Mesenchymal stem cell (in vitro differentiated cells and primary cell): ENCODE measurements around the gene RNU2-63P.
"Not testable (repeated sequence)": the region's sequence is repeated elsewhere in the genome, so short reads cannot be mapped to it uniquely, and the experiment has no call there.

Source experiments
- DNase-seq: peaks from one replicate; pipeline ENCODE4 v3.0.0-alpha.2; 2013
- H2AFZ ChIP-seq: one replicate; pipeline ENCODE4 v1.6.1; 2013; ENCODE audit warnings: low read depth, mild to moderate bottlenecking, control low read depth, inconsistent platforms, low read length, moderate library complexity
- H2AK5ac ChIP-seq: 2 replicates; pipeline ENCODE4 v1.6.1; 2013; ENCODE audit warnings: low read length, moderate library complexity, mild to moderate bottlenecking, inconsistent platforms; ENCODE audit not compliant: severe bottlenecking
- H2BK120ac ChIP-seq: one replicate; pipeline ENCODE4 v1.6.1; 2013; ENCODE audit warnings: low read depth, mild to moderate bottlenecking, inconsistent platforms, low read length, moderate library complexity
- H2BK12ac ChIP-seq, 2 experiments: one replicate each; pipeline ENCODE4 v1.6.1; 2013; ENCODE audit warnings: inconsistent platforms in 2 of 2, low read length in 2 of 2, mild to moderate bottlenecking in 2 of 2, moderate library complexity in 2 of 2, control low read depth in 1 of 2
- H2BK15ac ChIP-seq: one replicate; pipeline ENCODE4 v1.6.1; 2013; ENCODE audit warnings: mild to moderate bottlenecking, low read depth, inconsistent platforms; ENCODE audit not compliant: poor library complexity, severe bottlenecking
- H2BK5ac ChIP-seq: 2 replicates; pipeline ENCODE4 v1.6.1; 2013; ENCODE audit warnings: low read depth, mild to moderate bottlenecking, low read length, control low read depth, inconsistent platforms; ENCODE audit not compliant: poor library complexity, severe bottlenecking
- H3K14ac ChIP-seq, 2 experiments: one replicate each; pipeline ENCODE4 v1.6.1; 2013; ENCODE audit warnings: inconsistent platforms in 2 of 2, low read length in 2 of 2, control low read depth in 1 of 2, mild to moderate bottlenecking in 1 of 2, moderate library complexity in 1 of 2
- H3K18ac ChIP-seq, 2 experiments: one replicate each; pipeline ENCODE4 v1.6.1; 2013; ENCODE audit warnings: inconsistent platforms in 2 of 2, low read length in 2 of 2, control low read depth in 1 of 2, low read depth in 1 of 2, mild to moderate bottlenecking in 1 of 2
- H3K23ac ChIP-seq, 2 experiments: one replicate each; pipeline ENCODE4 v1.6.1; 2013; ENCODE audit warnings: inconsistent platforms in 2 of 2, low read length in 2 of 2, mild to moderate bottlenecking in 2 of 2, moderate library complexity in 2 of 2, control low read depth in 1 of 2
- H3K27ac ChIP-seq: 2 replicates; pipeline ENCODE4 v1.5.1; 2013; ENCODE audit warnings: mild to moderate bottlenecking, moderate library complexity, low read length, control low read depth, inconsistent platforms; ENCODE audit not compliant: poor library complexity, severe bottlenecking
- H3K27me3 ChIP-seq, 2 experiments: 2 replicates each; pipeline versions ENCODE4 v1.6.1 to v1.7.0; 2013; ENCODE audit warnings: low read length in 2 of 2, mild to moderate bottlenecking in 2 of 2, moderate library complexity in 2 of 2, control low read depth in 1 of 2, inconsistent platforms in 1 of 2; ENCODE audit not compliant: control insufficient read depth in 1 of 2, insufficient read depth in 1 of 2
- H3K36me3 ChIP-seq, 2 experiments: 2 replicates each; pipeline versions ENCODE4 v1.6.1 to v1.7.0; 2013; ENCODE audit warnings: low read length in 2 of 2, control low read depth in 1 of 2, inconsistent platforms in 1 of 2, low read depth in 1 of 2, mild to moderate bottlenecking in 1 of 2; ENCODE audit not compliant: insufficient read depth in 2 of 2, control insufficient read depth in 1 of 2
- H3K4ac ChIP-seq, 2 experiments: one replicate each; pipeline ENCODE4 v1.6.1; 2013; ENCODE audit warnings: inconsistent platforms in 2 of 2, low read length in 2 of 2, mild to moderate bottlenecking in 2 of 2, moderate library complexity in 2 of 2, control low read depth in 1 of 2, low read depth in 1 of 2
- H3K4me1 ChIP-seq: 2 replicates; pipeline ENCODE4 v1.6.1; 2013; ENCODE audit warnings: low read depth, low read length, control low read depth; ENCODE audit not compliant: control insufficient read depth, insufficient read depth
- H3K4me2 ChIP-seq: 2 replicates; pipeline ENCODE4 v1.6.1; 2013; ENCODE audit warnings: low read length, mild to moderate bottlenecking, inconsistent platforms; ENCODE audit not compliant: poor library complexity, severe bottlenecking
- H3K4me3 ChIP-seq, 2 experiments: 2 replicates each; pipeline versions ENCODE4 v1.5.1 to v1.7.0; 2013; ENCODE audit warnings: low read length in 2 of 2, mild to moderate bottlenecking in 2 of 2, control low read depth in 1 of 2, low read depth in 1 of 2; ENCODE audit not compliant: insufficient read depth in 1 of 2
- H3K79me1 ChIP-seq: replicated peaks from 2 replicates; pipeline ENCODE4 v1.6.1; 2013; ENCODE audit warnings: mild to moderate bottlenecking, control low read depth, low read length, inconsistent platforms; ENCODE audit not compliant: poor library complexity, severe bottlenecking
- H3K9ac ChIP-seq: 2 replicates; pipeline ENCODE4 v1.7.0; 2013; ENCODE audit warnings: mild to moderate bottlenecking, low read length, moderate library complexity
- H3K9me3 ChIP-seq: 2 replicates; pipeline ENCODE4 v1.7.0; 2013; ENCODE audit warnings: mild to moderate bottlenecking, low read length; ENCODE audit not compliant: control insufficient read depth
- H4K8ac ChIP-seq: one replicate; pipeline ENCODE4 v1.6.1; 2013; ENCODE audit warnings: inconsistent platforms, mild to moderate bottlenecking, low read length, moderate library complexity
- H4K91ac ChIP-seq: one replicate; pipeline ENCODE4 v1.6.1; 2013; ENCODE audit warnings: mild to moderate bottlenecking, low read length, inconsistent platforms
- WGBS: methylation state at CpG from one replicate; pipeline ENCODE4 v1.1.7; 2013; ENCODE audit warnings: mixed read lengths; 5-methylcytosine and 5-hydroxymethylcytosine counted together

RNU2-63P gene

DNA sequence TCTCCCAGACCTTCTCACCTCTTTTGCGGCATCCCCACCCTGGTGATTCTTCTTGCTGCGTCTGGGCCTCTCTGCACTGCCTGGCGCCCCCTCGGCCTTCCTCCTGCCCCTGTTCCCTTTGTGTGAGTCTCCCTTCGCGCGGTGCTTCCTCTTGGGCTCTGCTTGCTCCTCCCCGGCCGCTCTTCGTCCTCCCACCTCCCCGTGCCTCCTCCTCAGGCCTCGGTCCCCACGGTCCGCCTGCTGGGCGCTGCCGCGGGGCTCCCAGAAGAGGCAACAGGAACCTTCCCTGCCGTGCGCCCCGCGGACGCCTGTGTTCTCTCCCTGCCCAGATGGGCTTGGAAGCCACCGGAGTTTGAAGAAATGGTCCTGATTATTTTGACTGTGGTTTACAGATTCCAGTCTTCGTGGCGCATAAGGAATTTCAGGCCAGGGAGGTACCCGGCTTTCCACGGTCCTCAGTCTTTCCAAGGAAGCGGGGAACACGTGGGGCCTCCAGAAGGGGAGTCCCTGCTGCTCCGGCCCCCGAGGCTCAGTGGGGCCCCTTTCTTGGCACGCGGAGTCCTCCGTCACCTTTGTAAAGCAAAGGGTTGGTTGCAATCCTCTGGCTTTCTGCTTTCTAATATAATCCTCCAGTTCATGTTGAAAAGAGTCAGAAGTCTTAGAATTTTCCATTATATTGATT is 13.1 kb downstream of the RNU2-63P start:
- no peak overlapping the region for H2BK12ac ChIP-seq
- no peaks in the 10 kb centered on the region for H3K79me1 ChIP-seq
- H3K27ac ChIP-seq, result no peak overlapping the region
- H2BK15ac ChIP-seq, result peak overlapping the region; percentile 93
- peak overlapping the region; percentile 56 for H3K9ac ChIP-seq
- H3K36me3 ChIP-seq, result no peaks in the 10 kb centered on the region
- no peak overlapping the region for H3K14ac ChIP-seq
- H3K4me2 ChIP-seq, result peak overlapping the region; percentile 66
- H3K4me3 ChIP-seq, result no peak overlapping the region
- H2BK120ac ChIP-seq, result peak overlapping the region; percentile 61
- no peak overlapping the region for H3K4ac ChIP-seq
- H4K8ac ChIP-seq, result peak overlapping the region; percentile 72
- no peak overlapping the region for H2AK5ac ChIP-seq
- no peaks in the 10 kb centered on the region for H3K27me3 ChIP-seq
- H4K91ac ChIP-seq, result no peak overlapping the region
- no peak overlapping the region for H3K18ac ChIP-seq
- peaks cover 6% of the 10 kb centered on the region for H3K4me1 ChIP-seq
- H2BK5ac ChIP-seq, result no peak overlapping the region
- no peak for DNase-seq
- peak overlapping the region; percentile 72 for H2AFZ ChIP-seq
- no peaks in the 10 kb centered on the region for H3K9me3 ChIP-seq
- 52% methylated on average over 30 of the region's 34 CpGs for WGBS
- H3K23ac ChIP-seq, result no peak overlapping the region

DNA sequence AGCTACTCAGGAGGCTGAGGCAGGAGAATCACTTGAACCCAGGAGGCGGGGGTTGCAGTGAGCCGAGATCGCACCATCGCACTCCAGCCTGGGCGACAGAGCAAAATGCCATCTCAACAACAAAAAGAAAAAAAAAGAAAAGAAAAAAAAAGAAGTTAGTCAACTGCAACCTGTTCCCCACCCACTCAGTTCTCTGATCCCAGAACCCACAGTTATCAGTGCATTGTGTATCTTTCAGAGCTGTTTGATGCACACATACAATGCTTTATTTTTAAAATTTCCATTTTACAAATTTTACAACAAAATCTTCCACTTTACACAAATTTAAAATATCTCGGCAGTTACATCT is 14.0 kb downstream of the RNU2-63P start:
- H3K27me3 ChIP-seq, result peaks cover 0 to 2% of the 10 kb centered on the region in 2 experiments
- no peak overlapping the region for H3K27ac ChIP-seq
- no peak overlapping the region for H3K14ac ChIP-seq
- no peak overlapping the region for H2AFZ ChIP-seq
- no peaks in the 10 kb centered on the region for H3K36me3 ChIP-seq
- WGBS, result 100% methylated on average over 5 of the region's 6 CpGs
- H3K4me2 ChIP-seq, result no peak overlapping the region
- H3K9ac ChIP-seq, result no peak overlapping the region
- no peak overlapping the region for H2BK120ac ChIP-seq
- no peak overlapping the region for H2AK5ac ChIP-seq
- H4K8ac ChIP-seq, result no peak overlapping the region
- no peak overlapping the region for H3K23ac ChIP-seq
- H3K79me1 ChIP-seq, result no peaks in the 10 kb centered on the region
- H3K4me1 ChIP-seq, result peaks cover 6% of the 10 kb centered on the region
- DNase-seq, result no peak
- H2BK5ac ChIP-seq, result no peak overlapping the region
- no peak overlapping the region for H3K4me3 ChIP-seq
- no peak overlapping the region for H2BK12ac ChIP-seq
- no peak overlapping the region for H2BK15ac ChIP-seq
- H4K91ac ChIP-seq, result no peak overlapping the region
- no peak overlapping the region for H3K4ac ChIP-seq
- H3K18ac ChIP-seq, result no peak overlapping the region
- H3K9me3 ChIP-seq, result no peaks in the 10 kb centered on the region

DNA sequence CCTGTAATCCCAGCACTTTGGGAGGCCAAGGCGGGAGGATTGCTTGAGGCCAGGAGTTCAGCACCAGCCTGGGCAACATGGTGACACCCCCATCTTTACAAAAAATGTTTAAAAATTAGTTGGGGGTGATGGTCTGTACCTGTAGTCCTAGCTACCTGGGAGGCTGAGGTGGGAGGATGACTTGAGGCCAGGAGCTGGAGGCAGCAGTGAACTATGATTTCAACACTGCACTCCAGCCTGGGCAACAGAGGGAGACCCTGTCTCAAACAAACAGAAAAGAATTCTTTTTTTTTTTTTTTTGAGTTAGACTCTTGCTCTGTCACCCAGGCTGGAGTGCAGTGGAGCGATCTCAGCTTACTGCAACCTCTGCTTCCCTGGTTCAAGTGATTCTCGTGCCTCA is 15.9 kb downstream of the RNU2-63P start:
- H3K4ac ChIP-seq, DNase-seq, H3K4me1 ChIP-seq, H3K14ac ChIP-seq, H4K91ac ChIP-seq, H3K79me1 ChIP-seq, H3K27me3 ChIP-seq, H2BK5ac ChIP-seq, H3K4me3 ChIP-seq, H3K9me3 ChIP-seq, H2BK15ac ChIP-seq, H3K23ac ChIP-seq, H4K8ac ChIP-seq, H2BK120ac ChIP-seq, H2BK12ac ChIP-seq, H2AK5ac ChIP-seq, H3K18ac ChIP-seq, H2AFZ ChIP-seq, H3K27ac ChIP-seq, H3K9ac ChIP-seq, H3K36me3 ChIP-seq, H3K4me2 ChIP-seq: not testable (repeated sequence)
- 57% methylated on average over 3 of the region's 3 CpGs for WGBS

DNA sequence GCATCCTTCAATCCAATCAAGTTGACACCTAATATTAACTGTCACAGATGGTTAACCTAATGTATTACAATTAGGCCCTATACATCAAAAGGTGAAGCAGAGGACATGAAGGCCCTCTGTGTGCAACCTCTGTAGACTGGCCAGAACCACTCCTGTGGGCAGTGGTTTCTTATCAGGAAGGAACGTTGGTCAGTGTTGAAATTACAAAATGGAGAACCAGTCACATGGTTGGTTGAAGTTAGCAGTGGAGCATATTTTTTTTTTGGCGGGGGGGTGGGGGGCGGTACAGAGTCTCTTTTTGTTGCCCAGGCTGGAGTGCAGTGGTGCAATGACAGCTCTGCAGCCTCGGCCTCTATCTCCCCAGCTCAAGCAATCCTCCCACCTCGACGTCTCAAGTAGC is 19.8 kb downstream of the RNU2-63P start:
- Histone ChIP-seq H4K91ac (no peak overlapping the region), H3K23ac (no peak overlapping the region), H3K27ac (no peak overlapping the region), H3K4ac (no peak overlapping the region), H3K14ac (no peak overlapping the region), H3K18ac (no peak overlapping the region), H3K4me3 (no peak overlapping the region), H2AK5ac (no peak overlapping the region), H2BK15ac (no peak overlapping the region), H3K79me1 (no peaks in the 10 kb centered on the region), H3K9ac (no peak overlapping the region), H3K9me3 (no peaks in the 10 kb centered on the region), H2BK12ac (no peak overlapping the region), H2BK5ac (no peak overlapping the region), H2AFZ (no peak overlapping the region), H3K4me2 (no peak overlapping the region), H2BK120ac (no peak overlapping the region), H4K8ac (no peak overlapping the region), H3K27me3 (peaks cover 0 to 4% of the 10 kb centered on the region in 2 experiments), H3K4me1 (no peaks in the 10 kb centered on the region), H3K36me3 (no peaks in the 10 kb centered on the region)
- 88% methylated on average over 6 of the region's 6 CpGs for WGBS
- no peak for DNase-seq
